Activated T-cell treated with anti-CD3 and anti-CD28 coated beads, Interleukin-2, amount 50 U/mL, for 24 hours (primary cell): Measurements from ENCODE around the gene SLC25A34.

ENCODE experiments used
- DNase-seq: peaks from one replicate; pipeline ENCODE4 v3.0.0-alpha.2; 2020
- H3K27ac Mint-ChIP-seq: 2 replicates; pipeline ENCODE4 v1.8.0; 2020; ENCODE audit warnings: mild to moderate bottlenecking, mixed read lengths
- H3K27me3 Mint-ChIP-seq: 2 replicates; pipeline ENCODE4 v1.8.0; 2020; ENCODE audit warnings: mixed read lengths
- H3K36me3 Mint-ChIP-seq: 2 replicates; pipeline ENCODE4 v1.8.0; 2020; ENCODE audit warnings: low read depth, mixed read lengths
- H3K4me1 Mint-ChIP-seq: 2 replicates; pipeline ENCODE4 v1.8.0; 2020; ENCODE audit warnings: low read depth, mixed read lengths
- H3K4me3 Mint-ChIP-seq: 2 replicates; pipeline ENCODE4 v1.8.0; 2020; ENCODE audit warnings: mild to moderate bottlenecking, moderate library complexity, mixed read lengths
- H3K9me3 Mint-ChIP-seq: 2 replicates; pipeline ENCODE4 v1.8.0; 2020; ENCODE audit warnings: mixed read lengths

SLC25A34 gene

GRCh38 chr1:15734296-15734695, 1.8 kb upstream of the SLC25A34 start:
- Mint-ChIP-seq H3K9me3 (no peaks in the 10 kb centered on the region), H3K27me3 (no peaks in the 10 kb centered on the region), H3K27ac (no peak overlapping the region), H3K4me3 (no peak overlapping the region), H3K36me3 (peaks cover 49% of the 10 kb centered on the region), H3K4me1 (no peaks in the 10 kb centered on the region)
- DNase-seq: no peak

GRCh38 chr1:15734901-15735300, 1.2 kb upstream of the SLC25A34 start:
- no peaks in the 10 kb centered on the region for H3K4me1 Mint-ChIP-seq
- H3K27me3 Mint-ChIP-seq: no peaks in the 10 kb centered on the region
- H3K4me3 Mint-ChIP-seq: no peak overlapping the region

GRCh38 chr1:15735304-15736037, 587 bp upstream of the SLC25A34 start:
- H3K36me3 Mint-ChIP-seq: peaks cover 43% of the 10 kb centered on the region
- H3K27ac Mint-ChIP-seq: no peak overlapping the region
- H3K4me3 Mint-ChIP-seq: no peak overlapping the region
- H3K4me1 Mint-ChIP-seq: no peaks in the 10 kb centered on the region
- DNase-seq: no peak
- H3K9me3 Mint-ChIP-seq: no peaks in the 10 kb centered on the region
- no peaks in the 10 kb centered on the region for H3K27me3 Mint-ChIP-seq

More at GRCh38 chr1:15734901-15735300, 1.2 kb upstream of the SLC25A34 start:
- Mint-ChIP-seq H3K36me3 (peaks cover 45% of the 10 kb centered on the region), H3K27ac (no peak overlapping the region), H3K9me3 (no peaks in the 10 kb centered on the region)
- DNase-seq: no peak

- Mint-ChIP-seq H3K27me3 (no peaks in the 10 kb centered on the region), H3K4me3 (no peak overlapping the region), H3K27ac (no peak overlapping the region), H3K9me3 (no peaks in the 10 kb centered on the region), H3K36me3 (peaks cover 30% of the 10 kb centered on the region), H3K4me1 (peaks cover 7% of the 10 kb centered on the region)
- no peak for DNase-seq
Measured at GRCh38 chr1:15736892-15737261, 819 bp downstream of the SLC25A34 start.

GRCh38 chr1:15737324-15738319, 1.6 kb downstream of the SLC25A34 start:
- DNase-seq: no peak
- H3K9me3 Mint-ChIP-seq: no peaks in the 10 kb centered on the region
- H3K27me3 Mint-ChIP-seq: no peaks in the 10 kb centered on the region
- peaks cover 7% of the 10 kb centered on the region for H3K4me1 Mint-ChIP-seq
- H3K27ac Mint-ChIP-seq: no peak overlapping the region
- H3K36me3 Mint-ChIP-seq: peaks cover 24% of the 10 kb centered on the region
- no peak overlapping the region for H3K4me3 Mint-ChIP-seq

- no peak overlapping the region for H3K4me3 Mint-ChIP-seq
- no peaks in the 10 kb centered on the region for H3K27me3 Mint-ChIP-seq
- H3K9me3 Mint-ChIP-seq: no peaks in the 10 kb centered on the region
- DNase-seq: no peak
- peaks cover 15% of the 10 kb centered on the region for H3K36me3 Mint-ChIP-seq
- peaks cover 7% of the 10 kb centered on the region for H3K4me1 Mint-ChIP-seq
- peak overlapping the region; percentile 55 for H3K27ac Mint-ChIP-seq
Measured at GRCh38 chr1:15738416-15739113, 2.5 kb downstream of the SLC25A34 start.

GRCh38 chr1:15739259-15739658, 3.2 kb downstream of the SLC25A34 start:
- Mint-ChIP-seq H3K27ac (no peak overlapping the region), H3K4me3 (no peak overlapping the region), H3K9me3 (no peaks in the 10 kb centered on the region), H3K27me3 (no peaks in the 10 kb centered on the region), H3K36me3 (peaks cover 10% of the 10 kb centered on the region), H3K4me1 (peaks cover 7% of the 10 kb centered on the region)
- DNase-seq: no peak

- H3K27me3 Mint-ChIP-seq: no peaks in the 10 kb centered on the region
- no peak for DNase-seq
- no peaks in the 10 kb centered on the region for H3K9me3 Mint-ChIP-seq
- no peak overlapping the region for H3K27ac Mint-ChIP-seq
- peaks cover 7% of the 10 kb centered on the region for H3K4me1 Mint-ChIP-seq
- H3K36me3 Mint-ChIP-seq: peaks cover 5% of the 10 kb centered on the region
- H3K4me3 Mint-ChIP-seq: no peak overlapping the region
Measured at GRCh38 chr1:15739745-15740144, 3.7 kb downstream of the SLC25A34 start.

- H3K4me1 Mint-ChIP-seq: peaks cover 7% of the 10 kb centered on the region
- no peaks in the 10 kb centered on the region for H3K9me3 Mint-ChIP-seq
- no peak overlapping the region for H3K4me3 Mint-ChIP-seq
- DNase-seq: peak; percentile 76
- H3K36me3 Mint-ChIP-seq: no peaks in the 10 kb centered on the region
- no peak overlapping the region for H3K27ac Mint-ChIP-seq
- H3K27me3 Mint-ChIP-seq: no peaks in the 10 kb centered on the region
Measured at GRCh38 chr1:15740924-15741850, 5.1 kb downstream of the SLC25A34 start.

GRCh38 chr1:15742339-15742801, 6.3 kb downstream of the SLC25A34 start, which contains the start of gene TMEM82:
TMEM82 (plus strand) TSS chr1:15742499; CDS start chr1:15742560, 61 bp downstream.
- Mint-ChIP-seq H3K27me3 (no peaks in the 10 kb centered on the region), H3K36me3 (no peaks in the 10 kb centered on the region), H3K4me3 (no peak within 1 kb of the TSS), H3K27ac (no peak within 1 kb of the TSS), H3K4me1 (peaks cover 7% of the 10 kb centered on the region), H3K9me3 (no peaks in the 10 kb centered on the region)
- no peak for DNase-seq

GRCh38 chr1:15744122-15744679, 8.1 kb downstream of the SLC25A34 start:
- Mint-ChIP-seq H3K36me3 (no peaks in the 10 kb centered on the region), H3K27me3 (no peaks in the 10 kb centered on the region), H3K9me3 (no peaks in the 10 kb centered on the region), H3K4me1 (peaks cover 7% of the 10 kb centered on the region), H3K4me3 (no peak overlapping the region), H3K27ac (no peak overlapping the region)
- no peak for DNase-seq

- Mint-ChIP-seq H3K36me3 (no peaks in the 10 kb centered on the region), H3K27ac (no peak overlapping the region), H3K9me3 (no peaks in the 10 kb centered on the region), H3K4me1 (no peaks in the 10 kb centered on the region), H3K4me3 (no peak overlapping the region), H3K27me3 (peaks cover 6% of the 10 kb centered on the region)
- no peak for DNase-seq
Measured at GRCh38 chr1:15747378-15747777, 11.3 kb downstream of the SLC25A34 start.

- H3K9me3 Mint-ChIP-seq: no peaks in the 10 kb centered on the region
- H3K36me3 Mint-ChIP-seq: no peaks in the 10 kb centered on the region
- DNase-seq: no peak
- peaks cover 7% of the 10 kb centered on the region for H3K27me3 Mint-ChIP-seq
- no peaks in the 10 kb centered on the region for H3K4me1 Mint-ChIP-seq
- H3K27ac Mint-ChIP-seq: no peak overlapping the region
- H3K4me3 Mint-ChIP-seq: no peak overlapping the region
Measured at GRCh38 chr1:15748264-15748663, 12.2 kb downstream of the SLC25A34 start.
